Neuron (in vitro differentiated cells): ENCODE data around the gene EMID1.

Experiments used
- H2AFZ ChIP-seq: one replicate; pipeline ENCODE4 v1.6.1; 2013; ENCODE audit warnings: low read depth, mild to moderate bottlenecking, inconsistent platforms, low read length, moderate library complexity
- H3K27me3 ChIP-seq: one replicate; pipeline ENCODE4 v1.6.1; 2013; ENCODE audit warnings: low read length; ENCODE audit not compliant: insufficient read depth
- H3K36me3 ChIP-seq: one replicate; pipeline ENCODE4 v1.6.1; 2013; ENCODE audit warnings: low read length; ENCODE audit not compliant: insufficient read depth
- H3K4me1 ChIP-seq: one replicate; pipeline ENCODE4 v1.6.1; 2013; ENCODE audit warnings: low read length; ENCODE audit not compliant: insufficient read depth
- H3K4me3 ChIP-seq: 2 replicates; pipeline ENCODE4 v1.5.1; 2013; ENCODE audit warnings: mild to moderate bottlenecking, low read length, moderate library complexity
- H3K9me3 ChIP-seq: one replicate; pipeline ENCODE4 v1.6.1; 2013; ENCODE audit warnings: low read length

The EMID1 gene

DNA sequence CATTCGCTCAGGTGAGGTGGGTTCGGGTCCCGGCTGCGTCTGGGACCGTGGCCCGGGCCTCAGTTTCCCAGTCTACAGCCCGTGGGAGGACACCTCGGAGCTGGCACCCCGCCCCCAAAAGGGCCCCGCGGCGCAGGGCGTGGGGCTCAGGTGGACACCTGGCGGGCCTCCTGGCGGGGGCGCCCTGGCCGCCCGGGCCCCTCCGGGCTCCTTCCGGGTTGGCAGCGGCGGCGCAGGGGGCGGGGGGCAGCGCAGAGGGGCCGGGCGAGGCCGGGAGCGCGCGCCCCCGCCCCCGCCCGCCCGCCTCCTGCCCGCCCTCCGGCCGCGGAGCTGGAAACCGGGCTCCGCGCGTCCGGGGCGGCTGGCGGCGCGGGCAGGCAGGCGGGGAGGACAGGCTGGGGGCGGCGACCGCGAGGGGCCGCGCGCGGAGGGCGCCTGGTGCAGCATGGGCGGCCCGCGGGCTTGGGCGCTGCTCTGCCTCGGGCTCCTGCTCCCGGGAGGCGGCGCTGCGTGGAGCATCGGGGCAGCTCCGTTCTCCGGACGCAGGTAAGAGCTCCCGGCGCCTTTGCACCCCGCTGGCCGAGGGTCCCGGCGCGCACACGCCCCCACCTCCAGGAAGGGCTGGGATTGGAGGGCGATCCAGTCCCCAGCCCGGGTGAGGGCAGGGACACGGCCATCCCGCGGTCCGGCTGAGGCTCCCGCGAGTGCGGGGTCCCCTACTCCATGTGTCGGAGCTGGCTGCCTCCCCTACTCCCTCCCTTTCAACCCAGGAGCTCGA is at the start of gene EMID1:
EMID1 (plus strand) TSS at position 303 of the 778 bp plus-strand sequence; CDS start at position 446, 143 bp downstream.
- Histone ChIP-seq H2AFZ (peak within 1 kb of the TSS; percentile 78), H3K9me3 (no peaks in the 10 kb centered on the region), H3K4me1 (peaks cover 37% of the 10 kb centered on the region), H3K36me3 (no peaks in the 10 kb centered on the region), H3K27me3 (peaks cover 10% of the 10 kb centered on the region), H3K4me3 (peak within 1 kb of the TSS; percentile 60)

DNA sequence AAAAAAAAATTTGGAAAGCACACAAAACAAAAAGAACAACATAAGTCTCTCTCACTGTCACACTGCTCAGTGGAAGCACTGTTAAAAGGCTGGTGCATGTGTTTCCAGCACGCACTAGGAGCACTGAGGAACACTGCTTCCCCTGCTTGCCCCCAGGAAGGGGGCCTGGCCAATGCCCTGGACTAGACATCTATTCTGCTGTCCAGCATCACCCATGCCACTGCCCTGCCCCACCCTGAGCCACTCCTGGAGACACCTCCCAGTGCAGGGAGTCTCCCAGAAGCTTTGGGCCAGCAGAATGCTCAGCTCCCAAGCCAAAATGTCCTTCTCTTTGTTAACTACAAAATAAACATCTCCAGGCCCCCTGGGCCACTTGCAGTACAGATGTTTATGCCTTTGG is 49.7 kb upstream of the EMID1 start:
- no peak overlapping the region for H2AFZ ChIP-seq
- H3K36me3 ChIP-seq: no peaks in the 10 kb centered on the region
- H3K4me1 ChIP-seq: peaks cover 32% of the 10 kb centered on the region
- H3K27me3 ChIP-seq: no peaks in the 10 kb centered on the region
- no peaks in the 10 kb centered on the region for H3K9me3 ChIP-seq
- no peak overlapping the region for H3K4me3 ChIP-seq

DNA sequence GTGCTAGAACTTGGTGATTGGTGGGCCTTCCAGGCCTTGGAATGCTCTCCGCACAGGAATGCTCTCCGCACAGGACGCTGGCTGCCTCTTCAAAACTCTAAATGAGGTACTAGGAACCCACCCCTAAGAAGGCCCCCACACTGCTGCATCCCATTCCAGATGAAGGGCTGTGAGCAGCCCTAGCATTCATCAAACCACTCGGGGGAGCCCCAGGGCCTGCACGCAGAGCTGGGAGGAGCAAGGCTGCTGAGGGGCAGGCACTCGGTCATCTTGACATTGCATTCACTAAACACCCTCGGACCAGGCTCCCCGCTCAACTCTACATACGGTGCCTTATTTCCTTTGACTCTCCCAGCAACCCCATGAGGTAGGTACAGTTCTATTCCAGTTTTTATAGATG is 49.2 kb upstream of the EMID1 start:
- Histone ChIP-seq H3K27me3 (no peaks in the 10 kb centered on the region), H3K4me1 (peaks cover 27% of the 10 kb centered on the region), H2AFZ (no peak overlapping the region), H3K9me3 (no peaks in the 10 kb centered on the region), H3K4me3 (no peak overlapping the region), H3K36me3 (no peaks in the 10 kb centered on the region)

DNA sequence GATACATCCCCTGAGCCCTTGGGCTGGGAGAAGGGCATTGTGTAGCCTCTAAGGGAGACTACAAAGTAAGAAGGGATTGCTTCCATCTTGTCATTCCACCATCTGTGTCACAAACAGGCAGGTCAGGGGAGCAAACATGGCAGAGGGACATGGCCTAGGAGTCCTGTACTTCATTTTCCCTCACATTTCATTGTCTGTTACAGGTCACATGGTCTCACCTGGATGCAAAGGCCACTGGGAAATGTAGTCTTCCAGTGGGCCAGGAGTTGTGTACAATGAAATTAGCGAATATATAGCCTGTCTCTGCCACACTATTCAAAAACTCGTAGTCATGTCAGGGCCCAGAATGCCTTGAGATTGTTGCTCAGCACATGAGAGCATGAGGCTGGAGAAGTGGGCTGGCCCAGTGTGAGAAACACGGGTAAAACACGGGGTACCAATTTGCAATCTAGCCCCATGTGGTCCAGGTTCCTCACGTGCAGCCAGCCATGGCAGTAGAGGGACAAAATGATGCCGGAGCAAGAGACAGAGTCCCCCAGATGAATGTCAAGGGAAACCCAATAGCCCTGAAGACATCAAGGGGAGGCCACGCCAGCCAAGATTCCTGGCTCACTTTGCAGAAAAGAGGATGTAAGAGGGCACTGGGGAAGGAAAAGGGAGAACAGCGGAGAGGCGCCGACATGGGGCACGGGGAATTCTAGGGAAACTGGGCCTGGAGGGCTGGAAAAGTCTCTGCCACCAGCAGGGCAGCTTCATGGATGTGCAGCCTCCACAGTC is 47.7 kb upstream of the EMID1 start:
- Histone ChIP-seq H2AFZ (no peak overlapping the region), H3K4me3 (no peak overlapping the region), H3K9me3 (no peaks in the 10 kb centered on the region), H3K36me3 (no peaks in the 10 kb centered on the region), H3K4me1 (peaks cover 21% of the 10 kb centered on the region), H3K27me3 (no peaks in the 10 kb centered on the region)

DNA sequence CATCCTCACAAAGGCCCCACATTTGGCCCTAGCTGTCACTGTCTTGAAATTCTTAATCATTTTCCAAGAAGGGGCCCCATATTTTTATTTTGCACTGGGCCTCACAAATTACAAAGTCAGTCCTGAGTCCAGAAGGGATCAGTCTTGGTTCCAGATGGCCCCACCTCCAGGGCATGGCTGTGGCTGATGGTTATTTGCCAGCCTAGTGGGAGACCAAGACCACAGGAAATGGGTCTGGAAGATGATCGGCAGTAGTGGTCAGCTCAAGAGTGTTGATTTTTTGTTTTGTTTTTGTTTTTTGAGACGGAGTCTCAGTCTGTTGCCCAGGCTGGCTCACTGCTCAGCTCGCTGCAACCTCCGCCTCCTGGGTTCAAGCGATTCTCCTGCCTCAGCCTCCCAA is 47.1 kb upstream of the EMID1 start:
- Histone ChIP-seq H3K4me3 (no peak overlapping the region), H2AFZ (no peak overlapping the region), H3K9me3 (no peaks in the 10 kb centered on the region), H3K36me3 (no peaks in the 10 kb centered on the region), H3K27me3 (no peaks in the 10 kb centered on the region), H3K4me1 (peaks cover 17% of the 10 kb centered on the region)

DNA sequence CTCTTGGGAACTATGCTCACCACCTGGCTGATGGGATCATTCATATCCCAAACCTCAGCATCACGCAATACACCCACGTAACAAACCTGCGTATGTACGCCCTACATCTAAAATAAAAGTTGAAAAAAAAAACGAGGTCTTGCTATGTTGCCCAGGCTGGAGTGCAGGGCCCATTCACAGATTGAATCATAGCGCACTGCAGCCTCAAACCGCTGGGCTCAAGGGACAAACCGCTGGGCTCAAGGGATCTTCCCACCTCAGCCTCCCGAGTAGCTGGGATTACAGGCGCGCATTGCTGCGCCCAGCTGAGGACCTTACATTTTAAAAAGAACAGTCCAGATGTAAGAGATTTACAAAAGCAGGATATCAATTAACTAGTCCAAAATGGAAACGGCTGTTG is 41.9 kb upstream of the EMID1 start:
- Histone ChIP-seq H3K36me3 (no peaks in the 10 kb centered on the region), H3K27me3 (no peaks in the 10 kb centered on the region), H3K4me1 (no peaks in the 10 kb centered on the region), H2AFZ (no peak overlapping the region), H3K4me3 (no peak overlapping the region), H3K9me3 (no peaks in the 10 kb centered on the region)

DNA sequence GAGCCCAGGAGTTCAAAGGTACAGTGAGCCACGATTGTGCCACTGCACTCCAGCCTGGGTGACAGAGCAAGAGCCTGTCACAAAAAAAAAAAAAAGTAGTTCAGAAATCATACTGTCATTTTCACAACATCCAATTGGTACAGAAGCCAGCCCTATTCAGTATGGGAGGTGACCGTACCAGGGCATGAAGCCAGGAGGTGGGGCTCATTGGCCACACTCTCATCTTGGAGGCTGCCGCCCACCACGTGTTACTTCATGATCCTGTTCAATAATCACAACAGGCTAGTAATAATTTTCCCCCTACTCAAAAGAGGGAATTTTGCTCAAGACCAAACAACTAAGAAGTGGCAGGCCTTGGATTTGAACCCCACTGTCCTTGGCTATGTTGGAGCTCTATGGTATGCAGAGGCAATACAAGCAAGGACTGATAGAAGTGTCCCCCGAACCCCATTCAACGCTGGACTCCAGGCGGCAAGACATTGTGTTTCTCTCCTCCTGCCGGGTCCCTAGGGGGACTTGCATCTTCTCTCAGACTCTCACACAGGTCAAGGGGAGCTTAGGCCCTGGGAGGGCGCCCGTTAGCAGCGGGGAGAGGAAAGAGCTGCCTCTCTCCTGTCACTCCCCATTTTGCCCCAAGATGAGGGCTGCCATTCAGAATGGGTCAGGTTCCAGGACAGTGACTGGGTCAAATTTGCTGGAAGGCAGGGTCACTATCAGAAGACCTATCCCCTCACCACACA is 40.2 kb upstream of the EMID1 start:
- H3K36me3 ChIP-seq: no peaks in the 10 kb centered on the region
- no peaks in the 10 kb centered on the region for H3K9me3 ChIP-seq
- no peaks in the 10 kb centered on the region for H3K27me3 ChIP-seq
- no peak overlapping the region for H2AFZ ChIP-seq
- no peak overlapping the region for H3K4me3 ChIP-seq
- no peaks in the 10 kb centered on the region for H3K4me1 ChIP-seq

DNA sequence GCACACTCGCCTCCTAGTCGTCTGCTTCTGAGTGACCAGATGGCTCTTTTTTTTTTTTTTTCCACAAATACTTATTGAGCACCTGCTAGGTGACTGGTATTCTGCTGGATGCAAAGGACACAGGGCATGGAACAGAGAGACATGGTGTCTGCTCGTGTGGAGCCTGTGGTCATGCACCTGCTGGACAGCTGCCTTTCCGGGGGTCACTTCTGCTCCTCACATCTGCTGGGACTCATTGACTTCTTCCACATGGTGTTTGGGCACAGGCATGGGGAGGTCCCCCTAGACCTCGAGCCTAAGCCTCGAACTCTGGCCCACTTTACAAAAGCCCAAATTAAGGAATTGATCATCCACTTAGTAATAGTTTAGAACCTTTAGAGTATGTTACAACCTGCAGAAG is 39.5 kb upstream of the EMID1 start:
- Histone ChIP-seq H2AFZ (no peak overlapping the region), H3K4me1 (no peaks in the 10 kb centered on the region), H3K4me3 (no peak overlapping the region), H3K36me3 (no peaks in the 10 kb centered on the region), H3K27me3 (no peaks in the 10 kb centered on the region), H3K9me3 (no peaks in the 10 kb centered on the region)

DNA sequence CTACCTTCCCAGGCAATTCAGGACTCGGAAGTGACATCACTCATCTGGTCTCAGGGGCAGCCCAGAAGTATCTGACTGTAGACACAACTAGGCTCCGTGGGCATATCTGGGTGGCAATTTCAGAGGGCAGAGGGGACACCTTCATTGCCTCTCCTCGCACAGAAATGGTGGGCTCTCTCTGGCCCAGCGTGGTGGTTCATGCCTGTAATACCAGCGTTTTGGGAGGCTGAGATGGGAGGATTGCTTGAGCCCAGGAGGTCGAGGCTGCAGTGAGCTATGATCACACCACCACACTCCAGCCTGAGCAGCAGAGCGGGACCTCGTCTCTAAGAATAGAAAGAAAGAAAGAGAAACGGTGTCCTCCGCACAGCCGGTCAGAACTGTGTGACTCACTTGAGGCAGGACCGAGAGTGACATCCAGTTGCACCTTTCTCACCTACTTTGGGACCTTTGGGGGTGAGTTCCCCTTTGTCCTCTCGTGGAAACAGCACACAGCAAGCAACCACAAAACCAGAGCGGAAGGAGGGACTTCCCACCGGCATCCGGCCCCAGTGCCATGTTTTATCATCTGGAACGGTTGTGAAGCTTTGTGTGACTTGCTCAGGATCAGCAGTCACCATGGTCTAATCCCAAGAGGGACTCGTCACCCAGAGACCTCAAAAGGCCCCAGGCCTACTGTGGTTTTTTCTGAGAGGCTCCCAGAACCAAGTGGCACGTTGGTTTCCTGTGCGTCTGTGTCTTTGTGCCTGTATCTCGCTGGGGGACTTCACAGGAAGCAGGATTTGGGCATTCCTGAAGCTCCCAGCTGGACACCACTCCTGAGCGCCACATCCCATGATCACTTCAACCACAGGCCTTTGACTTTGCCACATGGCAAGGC is 38.4 kb upstream of the EMID1 start:
- peaks cover 3% of the 10 kb centered on the region for H3K9me3 ChIP-seq
- no peak overlapping the region for H3K4me3 ChIP-seq
- no peaks in the 10 kb centered on the region for H3K36me3 ChIP-seq
- no peak overlapping the region for H2AFZ ChIP-seq
- no peaks in the 10 kb centered on the region for H3K4me1 ChIP-seq
- no peaks in the 10 kb centered on the region for H3K27me3 ChIP-seq

DNA sequence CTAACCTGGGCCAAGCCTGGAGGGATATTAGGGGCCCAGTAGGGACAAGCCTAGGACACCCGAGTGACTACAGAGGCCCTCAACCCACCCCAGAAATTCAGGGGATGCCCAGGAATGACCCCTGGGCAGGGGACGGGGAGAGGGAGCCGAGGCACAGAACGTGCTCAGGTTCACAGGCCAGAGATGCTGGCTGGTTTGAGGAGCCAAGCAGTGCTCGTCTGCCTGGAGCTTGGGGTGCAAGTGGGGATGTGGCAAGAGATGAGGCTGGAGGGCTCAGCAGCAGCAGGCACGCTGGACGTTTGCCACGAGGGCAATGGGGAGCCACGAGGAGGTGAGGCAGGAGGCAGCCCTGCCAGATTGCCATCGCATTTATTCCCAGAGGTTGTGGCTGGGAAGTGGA is 34.0 kb upstream of the EMID1 start:
- Histone ChIP-seq H3K4me3 (no peak overlapping the region), H2AFZ (no peak overlapping the region), H3K4me1 (no peaks in the 10 kb centered on the region), H3K9me3 (peaks cover 6% of the 10 kb centered on the region), H3K36me3 (no peaks in the 10 kb centered on the region), H3K27me3 (no peaks in the 10 kb centered on the region)

DNA sequence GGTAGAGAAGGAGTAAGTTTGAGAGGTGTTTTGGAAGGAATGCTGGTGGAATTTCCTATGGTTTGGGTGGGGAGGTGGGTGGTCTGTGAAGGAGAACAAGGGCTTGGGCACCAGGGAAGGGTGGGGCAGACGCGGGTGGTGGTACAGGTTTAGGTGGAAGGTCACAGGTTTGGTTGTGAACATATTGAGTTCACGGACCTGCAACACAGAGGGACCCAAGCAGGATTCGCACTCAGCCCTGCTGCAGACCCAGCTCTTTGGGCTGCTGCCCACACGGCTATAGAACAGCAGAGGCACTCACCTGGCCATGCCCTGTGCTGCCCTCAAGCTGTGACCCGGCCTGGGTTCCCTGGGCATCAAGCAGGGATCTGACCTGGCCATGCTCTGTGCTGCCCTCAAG is 33.5 kb upstream of the EMID1 start:
- Histone ChIP-seq H3K4me3 (no peak overlapping the region), H3K36me3 (no peaks in the 10 kb centered on the region), H3K27me3 (no peaks in the 10 kb centered on the region), H3K4me1 (no peaks in the 10 kb centered on the region), H2AFZ (no peak overlapping the region), H3K9me3 (peaks cover 6% of the 10 kb centered on the region)

DNA sequence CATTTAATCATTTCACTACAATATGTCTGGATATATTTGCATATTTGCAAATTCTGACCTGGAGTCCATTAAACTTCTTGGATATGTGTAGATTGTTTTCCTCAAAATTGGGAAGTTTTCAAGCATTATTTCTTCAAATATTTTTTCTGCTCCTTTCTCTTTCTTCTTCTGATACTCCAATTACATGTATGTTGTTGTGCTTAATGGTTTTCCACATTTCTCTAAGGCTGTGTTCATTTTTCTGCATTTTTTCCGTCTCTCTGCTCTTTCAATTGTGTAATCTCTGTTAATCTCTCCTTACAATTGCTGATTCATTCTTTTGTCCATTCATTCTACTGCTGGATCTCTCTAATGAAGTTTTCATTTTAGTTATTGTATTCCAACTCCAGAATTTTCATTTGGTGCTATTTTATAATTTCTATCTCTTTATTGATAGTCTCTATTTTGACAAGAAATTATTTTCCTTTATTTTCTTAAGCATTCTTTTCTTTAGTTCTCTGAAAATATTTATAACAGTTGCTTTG is 30.3 kb upstream of the EMID1 start:
- Histone ChIP-seq H3K36me3 (no peaks in the 10 kb centered on the region), H3K4me3 (no peak overlapping the region), H3K4me1 (no peaks in the 10 kb centered on the region), H3K27me3 (no peaks in the 10 kb centered on the region), H2AFZ (no peak overlapping the region), H3K9me3 (peaks cover 6% of the 10 kb centered on the region)
